OCI-LY7 (cell line): ENCODE measurements around the gene HS6ST3.

ENCODE experiments used
- EZH2phosphoT487 ChIP-seq: fragments of 200-600 bp; sonication (generic); IDR thresholded peaks from 2 replicates; pipeline ENCODE4 v1.6.1; 2018; ENCODE audit warnings: low read depth, borderline replicate concordance, mild to moderate bottlenecking, mixed run types, antibody characterized with exemption, low read length, moderate library complexity, mixed read lengths
- TF ChIP-seq, protein P1 (sequence below): fragments of 200-600 bp; sonication (generic); conservative IDR thresholded peaks from 2 replicates; pipeline ENCODE4 v1.5.1; 2014; ENCODE audit warnings: mild to moderate bottlenecking, antibody characterized with exemption, low read length, moderate library complexity, mixed read lengths

DNA sequence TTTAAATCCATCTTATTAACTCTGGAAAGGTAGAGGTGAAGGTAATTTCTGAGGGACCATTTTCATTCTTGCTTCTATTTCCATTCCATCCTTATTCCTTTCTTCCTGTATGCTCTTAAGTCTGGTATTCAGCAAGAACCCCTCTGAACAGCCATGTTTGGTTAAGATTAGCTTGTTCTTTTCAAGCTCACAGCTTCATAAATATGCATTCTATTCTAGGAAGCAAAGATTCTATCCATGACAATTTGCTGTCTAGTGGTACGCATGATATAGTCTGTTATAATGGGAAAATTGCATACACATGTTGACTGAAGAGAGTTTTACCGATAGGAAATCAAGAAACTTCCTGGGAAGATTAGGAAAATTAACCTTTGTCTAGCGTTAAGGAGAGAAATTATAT lies 218.7 kb downstream of the HS6ST3 start:
- no peak for TF ChIP-seq EZH2phosphoT487
- TF ChIP-seq, protein P1, sequence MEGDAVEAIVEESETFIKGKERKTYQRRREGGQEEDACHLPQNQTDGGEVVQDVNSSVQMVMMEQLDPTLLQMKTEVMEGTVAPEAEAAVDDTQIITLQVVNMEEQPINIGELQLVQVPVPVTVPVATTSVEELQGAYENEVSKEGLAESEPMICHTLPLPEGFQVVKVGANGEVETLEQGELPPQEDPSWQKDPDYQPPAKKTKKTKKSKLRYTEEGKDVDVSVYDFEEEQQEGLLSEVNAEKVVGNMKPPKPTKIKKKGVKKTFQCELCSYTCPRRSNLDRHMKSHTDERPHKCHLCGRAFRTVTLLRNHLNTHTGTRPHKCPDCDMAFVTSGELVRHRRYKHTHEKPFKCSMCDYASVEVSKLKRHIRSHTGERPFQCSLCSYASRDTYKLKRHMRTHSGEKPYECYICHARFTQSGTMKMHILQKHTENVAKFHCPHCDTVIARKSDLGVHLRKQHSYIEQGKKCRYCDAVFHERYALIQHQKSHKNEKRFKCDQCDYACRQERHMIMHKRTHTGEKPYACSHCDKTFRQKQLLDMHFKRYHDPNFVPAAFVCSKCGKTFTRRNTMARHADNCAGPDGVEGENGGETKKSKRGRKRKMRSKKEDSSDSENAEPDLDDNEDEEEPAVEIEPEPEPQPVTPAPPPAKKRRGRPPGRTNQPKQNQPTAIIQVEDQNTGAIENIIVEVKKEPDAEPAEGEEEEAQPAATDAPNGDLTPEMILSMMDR, result no peak
